ENCODE measurements around the gene ASRGL1.
A peak's percentile ranks its signal among the peaks of the same experiment; 100 is the strongest.

ASRGL1 gene

GRCh38 chr11:62418733-62419132 is 81.5 kb downstream of the ASRGL1 start, which contains the start of gene SCGB1A1:
Gene SCGB1A1 (plus strand): TSS chr11:62419033. CDS start chr11:62419096, 63 bp downstream.
- DNase-seq (ENCODE audit: extremely low spot score): no peak
- POLR2A ChIA-PET: interaction anchor here (0.9 to 1.7 kb wide), 3 partner anchors 156 to 234 kb away, joined by 3 to 6 read pairs (median 4); partner anchors contain the start of genes B3GAT3, EEF1G and INTS5
- TF ChIP-seq, protein P1, sequence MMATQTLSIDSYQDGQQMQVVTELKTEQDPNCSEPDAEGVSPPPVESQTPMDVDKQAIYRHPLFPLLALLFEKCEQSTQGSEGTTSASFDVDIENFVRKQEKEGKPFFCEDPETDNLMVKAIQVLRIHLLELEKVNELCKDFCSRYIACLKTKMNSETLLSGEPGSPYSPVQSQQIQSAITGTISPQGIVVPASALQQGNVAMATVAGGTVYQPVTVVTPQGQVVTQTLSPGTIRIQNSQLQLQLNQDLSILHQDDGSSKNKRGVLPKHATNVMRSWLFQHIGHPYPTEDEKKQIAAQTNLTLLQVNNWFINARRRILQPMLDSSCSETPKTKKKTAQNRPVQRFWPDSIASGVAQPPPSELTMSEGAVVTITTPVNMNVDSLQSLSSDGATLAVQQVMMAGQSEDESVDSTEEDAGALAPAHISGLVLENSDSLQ (IDR thresholded peaks at IDR 0.05): no peak
- TF ChIP-seq SUZ12 (IDR thresholded peaks at IDR 0.05): no peak
- no peak for TF ChIP-seq BHLHE40 (IDR thresholded peaks at IDR 0.05; ENCODE audit: borderline replicate concordance)
- TF ChIP-seq ELF4 (IDR thresholded peaks at IDR 0.05): no peak
- no peak for TF ChIP-seq FOXK2 (IDR thresholded peaks at IDR 0.05)
- TF ChIP-seq SP1 (IDR thresholded peaks at IDR 0.05): no peak
- no peak for TF ChIP-seq ZNF384 (IDR thresholded peaks at IDR 0.05)
- no peak for TF ChIP-seq HDGF (IDR thresholded peaks at IDR 0.05; ENCODE audit: borderline replicate concordance)
- TF ChIP-seq TARDBP (IDR thresholded peaks at IDR 0.05): no peak
- TF ChIP-seq ARNT (IDR thresholded peaks at IDR 0.05): no peak
- no peak for TF ChIP-seq NFRKB (IDR thresholded peaks at IDR 0.05)
- TF ChIP-seq LEF1 (IDR thresholded peaks at IDR 0.05; ENCODE audit: borderline replicate concordance): no peak
- TF ChIP-seq FOXA1 (IDR thresholded peaks at IDR 0.05): no peak
- TF ChIP-seq CTBP1 (IDR thresholded peaks at IDR 0.05; ENCODE audit: borderline replicate concordance): no peak
- TF ChIP-seq FOXM1 (IDR thresholded peaks at IDR 0.05; ENCODE audit: borderline replicate concordance): no peak
- no peak for TF ChIP-seq L3MBTL2 (conservative IDR thresholded peaks at IDR 0.05)
- CTCF ChIA-PET: interaction anchor here (1.1 to 1.7 kb wide), 3 partner anchors 22 to 124 kb away, joined by 3 to 9 read pairs (median 4); no protein-coding TSS in a partner anchor

DNA sequence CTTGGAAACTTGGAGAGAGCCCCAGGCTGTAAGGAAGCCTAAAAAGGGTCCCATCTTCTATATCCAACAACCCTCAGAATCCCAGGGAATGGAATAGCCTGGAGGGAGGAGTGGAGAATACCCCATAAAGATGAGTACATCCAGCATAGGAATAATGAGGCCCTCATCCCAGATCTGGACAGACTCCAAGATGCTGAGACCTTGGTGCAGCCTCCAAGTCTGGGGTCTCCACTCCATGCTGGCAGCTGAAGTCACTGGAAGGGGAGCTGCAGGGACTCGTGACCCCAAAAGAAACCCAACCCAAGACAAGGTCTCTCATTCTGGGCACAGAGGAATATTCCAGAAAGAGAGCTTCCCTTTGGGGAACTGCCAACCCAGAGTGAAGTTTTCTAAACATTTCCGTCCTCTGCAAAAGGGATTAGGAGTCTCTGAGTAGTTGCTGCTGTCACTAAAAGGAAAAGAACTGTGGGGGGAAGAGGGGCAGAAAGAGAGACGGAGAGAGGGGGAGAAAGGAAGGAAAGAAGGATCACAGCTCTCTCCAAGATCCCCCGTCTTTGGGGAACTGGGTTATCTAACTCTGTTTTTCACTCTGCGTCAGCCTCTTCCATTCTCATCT is 82.2 kb downstream of the ASRGL1 start:
- POLR2A ChIA-PET: interaction anchor here (0.9 to 1.7 kb wide), 3 partner anchors 155 to 234 kb away, joined by 3 to 6 read pairs (median 4); partner anchors contain the start of genes B3GAT3, EEF1G and INTS5
- DNase-seq (ENCODE audit: extremely low spot score): no peak

GRCh38 chr11:62419943-62420342 is 82.7 kb downstream of the ASRGL1 start:
- TF ChIP-seq, protein P1 (IDR thresholded peaks at IDR 0.05): peak; percentile 83
- TF ChIP-seq NFRKB (IDR thresholded peaks at IDR 0.05): no peak
- ChIA-PET POLR2A (interaction anchor here (1.7 kb wide), 1 partner anchor 154 kb away, joined by 6 read pairs; the partner anchor contains the start of gene EEF1G), CTCF (interaction anchor here (1.3 to 1.7 kb wide), 2 partner anchors 24 to 123 kb away, joined by 3 to 9 read pairs; no protein-coding TSS in a partner anchor)
- DNase-seq (ENCODE audit: extremely low spot score): no peak

More for the DNA sequence above, 82.2 kb downstream of the ASRGL1 start:
- TF ChIP-seq FOXM1 (IDR thresholded peaks at IDR 0.05; ENCODE audit: borderline replicate concordance) (no peak), SP1 (IDR thresholded peaks at IDR 0.05) (no peak), HDGF (IDR thresholded peaks at IDR 0.05; ENCODE audit: borderline replicate concordance) (no peak), TARDBP (IDR thresholded peaks at IDR 0.05) (no peak), SUZ12 (IDR thresholded peaks at IDR 0.05) (no peak), NFRKB (IDR thresholded peaks at IDR 0.05) (no peak)
- CTCF ChIA-PET: interaction anchor here (1.1 to 1.7 kb wide), 3 partner anchors 23 to 123 kb away, joined by 3 to 9 read pairs (median 4); no protein-coding TSS in a partner anchor

- no peak for DNase-seq (ENCODE audit: extremely low spot score)
- CTCF ChIA-PET: interaction anchor here (0.8 kb wide), 1 partner anchor 171 kb away, joined by 3 read pairs; the partner anchor contains the start of gene TUT1
- POLR2A ChIA-PET: interaction anchor here (1.0 kb wide), 1 partner anchor 9 kb away, joined by 3 read pairs; no protein-coding TSS in a partner anchor
- TF ChIP-seq BHLHE40 (IDR thresholded peaks at IDR 0.05; ENCODE audit: borderline replicate concordance) (no peak), HDGF (IDR thresholded peaks at IDR 0.05; ENCODE audit: borderline replicate concordance) (no peak), ARNT (IDR thresholded peaks at IDR 0.05) (no peak), FOXM1 (IDR thresholded peaks at IDR 0.05; ENCODE audit: borderline replicate concordance) (no peak), ZNF384 (IDR thresholded peaks at IDR 0.05) (no peak), FOXA1 (IDR thresholded peaks at IDR 0.05) (no peak), SUZ12 (IDR thresholded peaks at IDR 0.05) (no peak), CTBP1 (IDR thresholded peaks at IDR 0.05; ENCODE audit: borderline replicate concordance) (no peak), LEF1 (IDR thresholded peaks at IDR 0.05; ENCODE audit: borderline replicate concordance) (no peak)
- TF ChIP-seq, protein P1 (IDR thresholded peaks at IDR 0.05): no peak
These were observed 83.6 kb downstream of the ASRGL1 start for GRCh38 chr11:62420882-62421281.

DNA sequence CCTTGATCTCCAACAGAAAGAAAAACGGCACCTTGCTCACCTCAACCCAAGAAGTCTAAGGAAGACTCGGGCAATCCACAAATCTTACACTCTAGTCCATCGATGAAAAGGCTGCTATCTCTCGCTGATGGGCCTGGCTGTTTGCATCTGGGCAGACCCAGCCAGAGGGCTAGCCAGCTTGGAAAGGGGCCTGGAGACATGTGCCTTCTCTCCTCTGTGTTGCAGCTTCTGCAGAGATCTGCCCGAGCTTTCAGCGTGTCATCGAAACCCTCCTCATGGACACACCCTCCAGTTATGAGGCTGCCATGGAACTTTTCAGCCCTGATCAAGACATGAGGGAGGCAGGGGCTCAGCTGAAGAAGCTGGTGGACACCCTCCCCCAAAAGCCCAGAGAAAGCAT is 84.7 kb downstream of the ASRGL1 start:
- TF ChIP-seq NFRKB (IDR thresholded peaks at IDR 0.05): no peak
- DNase-seq (ENCODE audit: extremely low spot score): no peak
- ChIA-PET CTCF (interaction anchor here (0.6 to 1.9 kb wide), 3 partner anchors 116 to 121 kb away, joined by 3 to 9 read pairs (median 4); no protein-coding TSS in a partner anchor), POLR2A (interaction anchor here (1.9 kb wide), 1 partner anchor 170 kb away, joined by 8 read pairs; the partner anchor contains the start of gene TUT1)

- ChIA-PET POLR2A (interaction anchor here (1.0 to 1.9 kb wide), 2 partner anchors 120 to 169 kb away, joined by 3 to 8 read pairs; partner anchors contain the start of gene TUT1), CTCF (interaction anchor here (0.8 to 2.6 kb wide), 3 partner anchors 9 to 120 kb away, joined by 5 to 10 read pairs (median 9); no protein-coding TSS in a partner anchor)
- no peak for TF ChIP-seq ELF4 (IDR thresholded peaks at IDR 0.05)
- no peak for TF ChIP-seq SUZ12 (IDR thresholded peaks at IDR 0.05)
- no peak for TF ChIP-seq CTBP1 (IDR thresholded peaks at IDR 0.05; ENCODE audit: borderline replicate concordance)
- no peak for TF ChIP-seq ARNT (IDR thresholded peaks at IDR 0.05)
- TF ChIP-seq HDGF (IDR thresholded peaks at IDR 0.05; ENCODE audit: borderline replicate concordance): no peak
- no peak for TF ChIP-seq TARDBP (IDR thresholded peaks at IDR 0.05)
- no peak for TF ChIP-seq L3MBTL2 (conservative IDR thresholded peaks at IDR 0.05)
- TF ChIP-seq, protein P1 (IDR thresholded peaks at IDR 0.05): no peak
- DNase-seq (ENCODE audit: extremely low spot score): no peak
These were observed 85.8 kb downstream of the ASRGL1 start for GRCh38 chr11:62423012-62423411.
